IPS-NIHi11 (cell line): Measurements from ENCODE around the gene EXT2.

Experiments
- DNase-seq: peaks from one replicate; pipeline ENCODE4 v3.0.0; 2012; ENCODE audit warnings: mixed read lengths, low spot score

The EXT2 gene

DNA sequence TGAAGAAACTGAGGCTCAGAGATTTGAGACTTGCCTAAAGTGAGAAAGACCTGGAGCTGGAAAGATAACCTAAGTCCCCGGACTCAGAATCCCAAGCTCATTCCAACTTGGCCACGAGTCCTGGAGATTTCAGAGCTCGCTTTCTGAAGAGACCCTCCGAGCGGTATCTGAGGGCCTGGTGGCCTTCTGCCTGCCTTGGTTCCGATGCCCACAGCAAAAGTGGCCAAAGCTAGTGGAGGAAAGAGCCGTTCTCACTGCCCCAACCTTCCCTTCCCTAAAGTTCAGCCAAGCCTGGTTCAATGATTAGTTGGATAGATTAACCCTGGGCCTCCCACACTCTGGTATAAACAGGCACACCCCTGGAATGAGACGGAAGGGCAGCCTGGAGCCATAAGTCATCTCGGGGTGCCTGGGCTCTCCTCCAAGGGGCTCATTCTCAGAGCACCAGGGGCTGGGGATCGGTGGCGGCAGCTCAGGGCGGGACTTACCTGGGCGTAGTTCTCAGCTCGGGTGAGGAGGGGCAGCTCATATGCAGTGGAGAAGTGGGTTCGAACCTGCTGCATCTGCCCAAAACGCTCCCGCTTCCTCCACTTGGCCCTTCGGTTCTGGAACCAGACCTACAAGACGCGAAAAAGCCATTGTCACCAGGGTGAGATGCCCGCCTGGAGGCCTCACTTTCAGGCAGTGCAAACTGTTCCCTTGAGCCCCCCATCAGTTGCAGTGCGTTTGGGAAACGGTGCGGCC, 171.7 kb downstream of the EXT2 start:
- no peak for DNase-seq

GRCh38 chr11:44267750-44268613, 172.5 kb downstream of the EXT2 start:
- DNase-seq = no peak

GRCh38 chr11:44268614-44269080, 173.2 kb downstream of the EXT2 start:
- no peak for DNase-seq

DNA sequence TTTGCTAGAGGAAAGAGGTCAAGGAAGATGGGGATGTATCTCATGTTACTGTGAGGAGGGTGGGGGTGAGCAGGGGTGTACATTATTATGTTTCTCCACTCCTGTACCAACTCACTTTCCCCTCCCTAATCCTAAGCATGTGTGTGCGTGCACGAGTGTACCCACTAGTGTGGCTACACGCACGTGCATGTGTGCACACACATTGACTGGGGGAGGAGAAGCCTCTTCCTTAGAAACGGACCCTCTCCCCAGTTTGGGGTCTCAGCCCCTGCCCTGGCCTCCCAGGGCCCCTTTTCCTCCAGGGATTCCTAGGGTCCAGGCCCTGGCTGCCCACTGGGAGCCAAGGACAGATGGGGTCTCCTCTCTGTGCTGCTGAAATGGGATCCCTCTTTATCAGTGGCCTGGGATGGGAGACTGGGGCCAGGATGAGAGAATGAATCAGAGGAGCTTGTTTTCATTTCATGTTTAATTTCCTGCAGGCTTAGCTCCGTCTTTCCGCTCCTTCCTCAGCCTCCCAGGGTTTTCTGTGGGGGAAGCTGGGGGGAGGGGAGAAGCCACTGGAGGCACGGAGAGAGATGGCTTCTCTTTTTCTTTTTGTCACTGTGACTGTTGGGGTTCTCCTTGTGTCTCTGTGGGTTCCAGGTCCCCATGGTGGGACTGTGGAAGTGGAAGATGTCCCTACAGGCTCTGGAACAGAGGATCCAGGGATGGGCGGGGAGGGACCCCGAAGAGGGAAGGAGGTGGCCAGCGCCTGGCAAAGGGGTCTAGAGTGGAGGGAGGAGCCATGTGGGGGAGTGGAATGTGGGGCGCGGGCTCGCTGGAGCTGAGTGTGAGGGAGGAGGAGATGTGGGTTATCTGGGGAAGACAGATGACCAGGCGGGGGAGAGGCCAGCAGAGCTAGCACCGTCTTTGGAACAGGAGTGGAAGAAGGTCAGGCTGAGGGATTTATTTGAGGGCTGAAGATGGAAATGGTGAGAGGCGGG, 174.2 kb downstream of the EXT2 start:
- peak; percentile 10 for DNase-seq

DNA sequence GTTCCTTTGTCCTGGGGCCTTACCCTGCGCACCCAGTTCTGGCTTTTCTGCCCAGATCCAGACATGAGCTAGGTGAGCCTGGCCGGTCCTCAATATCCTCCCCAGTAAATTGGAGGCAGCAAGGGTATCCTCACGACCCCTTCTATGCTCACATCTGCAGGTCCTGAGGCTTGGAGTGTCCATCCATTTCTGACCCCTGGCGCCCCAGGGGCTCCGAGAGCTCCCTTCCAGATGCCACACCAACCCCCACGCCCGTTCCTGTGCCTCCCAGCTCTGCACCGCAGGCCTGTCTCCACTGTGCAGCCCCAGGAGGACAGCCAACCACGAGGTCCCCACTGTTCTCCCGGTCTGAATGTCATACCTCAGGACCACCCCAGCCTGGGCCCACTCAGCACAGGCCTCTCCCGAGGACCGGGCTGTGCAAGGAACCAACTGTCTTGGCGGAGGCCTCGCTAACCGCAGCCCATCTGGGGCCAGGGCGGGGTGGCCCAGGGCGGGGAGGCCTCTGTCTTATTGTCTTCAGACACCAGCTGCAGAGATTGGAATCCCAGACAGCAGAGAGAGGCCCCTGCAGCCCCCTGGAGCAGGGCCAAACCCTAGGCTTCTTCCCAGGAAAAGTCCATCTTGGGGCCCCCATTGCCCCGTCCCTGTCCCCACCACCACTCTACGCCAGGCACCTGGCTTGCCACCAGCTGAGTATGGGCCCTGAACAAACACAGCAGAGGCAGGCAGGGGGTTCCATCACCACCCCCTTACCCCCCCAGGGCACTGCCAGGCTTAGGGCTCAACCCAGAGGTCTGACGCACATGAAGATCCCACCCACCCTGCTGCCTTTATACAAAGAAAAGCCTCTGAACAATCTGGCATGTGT, 175.2 kb downstream of the EXT2 start:
- DNase-seq = no peak

- DNase-seq = no peak
Measured at GRCh38 chr11:44271286-44271685, 175.8 kb downstream of the EXT2 start.

- DNase-seq = no peak
Measured at GRCh38 chr11:44274404-44274803, 178.9 kb downstream of the EXT2 start.

- no peak for DNase-seq
Measured at GRCh38 chr11:44275241-44275640, 179.8 kb downstream of the EXT2 start.

DNA sequence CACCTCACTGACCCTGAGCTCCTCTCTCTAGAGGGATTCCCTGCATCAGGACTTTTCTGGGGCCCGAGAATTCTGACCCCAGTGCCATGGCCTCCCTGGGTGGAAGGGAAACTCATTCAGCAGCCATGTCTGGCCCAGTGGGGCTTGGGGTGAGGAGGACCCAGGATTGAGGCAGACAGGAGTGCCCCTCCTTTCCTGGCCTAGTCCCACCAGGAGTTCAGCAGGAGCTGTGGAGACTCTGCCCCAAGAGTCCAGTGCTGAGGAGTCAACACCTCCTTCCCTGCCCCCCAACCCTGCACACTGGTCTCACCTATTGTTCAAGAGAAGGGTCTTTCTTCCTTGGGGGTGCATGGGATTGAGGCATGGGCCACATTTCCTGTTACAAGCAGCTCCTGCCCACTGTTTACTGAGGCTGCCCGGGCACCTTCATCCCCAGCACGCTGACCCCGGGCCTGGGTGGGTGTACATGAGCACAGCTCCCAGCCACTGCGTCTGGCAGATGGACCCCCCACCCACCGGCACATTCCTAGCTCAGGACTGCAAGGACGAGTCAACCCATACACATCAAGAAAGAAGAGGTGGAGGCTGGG, 180.6 kb downstream of the EXT2 start:
- no peak for DNase-seq

DNA sequence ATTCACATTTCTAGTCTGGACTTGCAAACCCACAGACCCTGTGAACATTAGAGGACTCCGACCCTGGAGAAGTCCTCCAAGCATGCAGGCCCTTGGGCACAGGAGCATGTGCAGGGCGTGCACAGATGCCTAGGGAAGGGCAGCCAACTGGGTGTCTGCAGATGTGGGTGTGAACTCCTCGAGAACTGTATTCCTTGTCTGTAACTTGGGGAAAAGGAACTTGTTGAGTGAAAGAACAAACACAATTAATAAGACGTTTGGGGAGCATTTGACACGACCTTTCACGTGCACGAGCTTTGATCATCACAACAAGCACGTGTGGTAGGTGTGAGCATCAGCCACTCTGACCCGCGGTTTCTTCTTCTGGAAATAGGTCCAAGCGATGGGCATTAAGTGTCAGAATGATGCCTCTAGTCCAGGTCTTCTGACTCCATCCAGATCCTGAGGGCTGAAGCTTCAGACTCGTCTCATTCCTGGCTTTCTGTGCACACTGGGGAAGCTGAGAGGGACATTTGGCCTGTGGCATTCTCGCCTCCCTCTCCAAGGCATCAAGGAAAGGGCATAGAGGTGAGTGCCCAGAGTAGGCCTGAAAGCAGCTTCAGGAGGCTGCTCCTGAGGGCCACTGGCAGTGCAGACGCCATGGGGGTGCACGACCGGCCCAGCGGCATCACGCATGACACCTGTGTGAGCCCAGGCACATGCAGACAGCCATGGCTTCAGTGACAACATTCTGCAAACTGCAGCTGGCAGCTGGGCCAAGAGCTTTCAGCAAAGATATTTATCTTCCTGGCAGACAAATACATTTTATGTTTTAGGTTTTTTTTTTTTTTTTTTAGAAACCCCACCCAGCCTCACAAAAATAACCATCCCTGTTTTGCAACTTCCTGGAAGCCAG, 182.0 kb downstream of the EXT2 start:
- DNase-seq = no peak

DNA sequence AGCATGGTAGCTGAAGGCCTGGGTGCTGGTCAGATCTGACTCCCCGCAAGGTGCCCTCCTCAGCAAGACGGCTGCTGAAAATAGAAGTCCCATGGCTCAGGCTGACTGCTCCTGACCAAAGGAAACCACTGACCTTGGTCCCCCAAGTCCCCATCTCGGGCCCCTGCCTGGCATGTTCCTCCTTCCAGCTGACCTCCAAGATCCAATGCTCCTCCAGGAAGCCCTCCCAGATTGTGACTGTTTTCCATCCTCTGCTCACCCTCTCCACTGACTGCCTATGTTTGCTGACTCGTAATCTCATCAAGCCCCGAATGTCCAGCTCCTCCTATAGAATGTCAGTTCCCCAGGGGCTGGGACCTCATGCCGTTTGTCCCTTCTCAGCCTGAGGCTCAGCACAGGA, 184.0 kb downstream of the EXT2 start:
- no peak for DNase-seq

DNA sequence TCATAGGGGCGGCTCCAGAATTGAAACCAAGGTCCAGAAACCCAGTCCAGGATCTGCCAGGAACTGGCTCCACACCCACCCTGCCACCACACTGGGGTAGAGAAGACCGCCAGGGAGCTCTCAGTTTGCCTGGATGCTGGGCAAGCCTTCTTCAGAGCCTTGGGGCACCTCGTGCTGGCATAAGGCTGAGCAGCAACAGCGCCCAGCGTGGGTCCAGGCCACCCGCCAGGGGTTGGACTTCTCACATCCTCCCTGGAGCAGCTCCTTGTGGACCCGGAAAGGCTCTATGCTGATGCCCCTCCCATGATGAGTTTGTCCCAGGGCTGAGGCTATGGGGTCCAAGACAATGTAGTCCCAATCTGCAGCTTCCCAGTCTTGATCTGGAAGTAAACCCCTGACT, 184.8 kb downstream of the EXT2 start:
- no peak for DNase-seq

- DNase-seq = no peak
Measured at GRCh38 chr11:44281151-44281550, 185.7 kb downstream of the EXT2 start.

DNA sequence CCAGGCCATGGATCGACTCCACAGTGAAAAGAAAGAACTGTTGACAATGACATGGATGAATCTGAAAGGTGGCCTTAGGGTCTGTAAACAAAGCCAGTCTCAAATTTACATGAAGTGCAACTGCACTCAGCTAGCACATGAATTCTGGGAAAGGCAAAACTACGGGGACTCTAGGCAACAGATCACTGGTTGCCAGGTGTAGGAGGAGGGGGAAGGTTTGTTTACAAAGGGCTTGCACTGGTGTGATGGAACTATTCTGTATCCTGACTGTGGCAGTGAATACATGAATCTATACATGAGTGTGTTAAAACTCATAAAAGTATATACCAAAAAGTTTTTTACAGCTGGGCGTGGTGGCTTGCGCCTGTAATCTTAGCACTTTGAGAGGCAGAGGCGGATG, 187.1 kb downstream of the EXT2 start:
- DNase-seq = no peak

GRCh38 chr11:44285756-44286155, 190.3 kb downstream of the EXT2 start:
- no peak for DNase-seq

DNA sequence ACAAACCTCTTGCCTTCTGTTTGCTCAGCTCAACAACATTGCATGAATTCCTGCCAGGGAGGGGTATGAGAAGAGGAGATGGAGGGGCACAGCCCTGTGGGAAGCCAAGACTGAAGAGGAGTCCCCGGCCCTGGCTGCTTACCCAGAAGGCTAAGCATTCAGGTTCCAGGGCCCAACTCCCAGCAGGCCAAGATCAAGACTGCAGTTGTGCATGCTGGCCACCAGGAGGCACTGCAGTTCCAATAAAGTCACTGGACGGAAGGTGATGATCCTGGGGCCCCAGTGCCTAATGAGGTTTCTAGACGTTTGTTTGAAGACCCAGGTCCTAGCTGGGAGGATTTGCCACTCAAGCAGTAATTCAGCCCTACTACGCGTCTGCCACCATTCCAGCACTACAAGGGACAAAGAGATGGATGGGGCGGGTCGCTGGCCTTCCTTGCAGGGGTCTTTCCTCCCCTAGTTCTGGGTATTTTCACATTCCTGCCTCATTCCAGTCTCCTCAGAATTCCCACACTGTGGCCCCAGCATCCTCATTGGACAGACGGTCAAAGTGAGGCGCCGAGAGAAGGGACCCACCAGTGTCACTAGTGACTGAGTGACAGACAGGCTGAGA, 190.9 kb downstream of the EXT2 start:
- peak; percentile 92 for DNase-seq

GRCh38 chr11:44286911-44287310, 191.4 kb downstream of the EXT2 start:
- no peak for DNase-seq

- DNase-seq = no peak
Measured at GRCh38 chr11:44288133-44288526, 192.7 kb downstream of the EXT2 start.

DNA sequence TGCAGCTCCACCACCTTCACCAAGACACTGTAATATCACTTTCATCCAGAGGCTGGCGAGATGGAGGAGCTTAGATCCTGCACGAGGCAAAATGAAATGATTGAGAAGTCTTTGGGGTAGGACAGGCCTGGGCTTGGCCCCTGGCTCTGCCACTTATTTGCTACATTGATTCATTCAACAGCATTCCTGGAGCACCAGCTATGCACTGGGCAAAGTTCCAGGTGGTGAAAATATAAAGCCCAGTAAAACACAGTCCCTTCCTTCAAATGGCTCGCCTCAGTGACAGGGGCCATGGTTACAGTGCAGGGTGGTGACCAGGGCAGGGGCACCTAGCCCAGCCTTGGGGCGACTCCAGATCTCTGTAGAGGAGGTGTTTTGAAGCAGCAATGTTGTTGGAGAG, 194.7 kb downstream of the EXT2 start:
- no peak for DNase-seq
